MM.1S (cell line): ENCODE measurements around the gene DGKI.

Experiments
- DNase-seq: peaks from one replicate; pipeline ENCODE4 v3.0.0-alpha.2; 2015
- H2AFZ ChIP-seq: fragments of 300-600 bp; sonication (generic); 2 replicates; pipeline ENCODE4 v1.6.0; 2016; ENCODE audit warnings: antibody characterized with exemption, low read length
- H3F3A ChIP-seq: fragments of 300-600 bp; sonication (generic); 2 replicates; pipeline ENCODE4 v1.6.1; 2016; ENCODE audit warnings: mild to moderate bottlenecking, antibody characterized with exemption, low read length, moderate library complexity, mixed read lengths; ENCODE audit not compliant: insufficient read depth
- H3K27ac ChIP-seq: fragments of 300-600 bp; sonication (generic); 2 replicates; pipeline ENCODE4 v1.5.1; 2016; ENCODE audit warnings: mild to moderate bottlenecking, low read length
- H3K27me3 ChIP-seq: fragments of 300-600 bp; sonication (generic); replicated peaks from 2 replicates; pipeline ENCODE4 v1.6.0; 2016; ENCODE audit warnings: low read length; ENCODE audit not compliant: insufficient read depth
- H3K36me3 ChIP-seq: fragments of 300-600 bp; sonication (generic); replicated peaks from 2 replicates; pipeline ENCODE4 v1.6.1; 2016; ENCODE audit warnings: mild to moderate bottlenecking, low read length, mixed read lengths; ENCODE audit not compliant: insufficient read depth
- H3K4me1 ChIP-seq: fragments of 300-600 bp; sonication (generic); 2 replicates; pipeline ENCODE4 v1.6.1; 2016; ENCODE audit warnings: low read length, mixed read lengths
- H3K4me2 ChIP-seq: fragments of 300-600 bp; sonication (generic); 2 replicates; pipeline ENCODE4 v1.6.0; 2016; ENCODE audit warnings: low read depth, low read length
- H3K4me3 ChIP-seq: fragments of 300-600 bp; sonication (generic); 2 replicates; pipeline ENCODE4 v1.5.1; 2016; ENCODE audit warnings: low read length, mixed read lengths
- H3K79me2 ChIP-seq: fragments of 300-600 bp; sonication (generic); 2 replicates; pipeline ENCODE4 v1.6.1; 2016; ENCODE audit warnings: mixed run types, low read length, mixed read lengths
- H3K9ac ChIP-seq: fragments of 300-600 bp; sonication (generic); 2 replicates; pipeline ENCODE4 v1.6.1; 2016; ENCODE audit warnings: low read length, mixed read lengths
- H3K9me2 ChIP-seq: fragments of 300-600 bp; sonication (generic); replicated peaks from 2 replicates; pipeline ENCODE4 v1.6.1; 2016; ENCODE audit warnings: mild to moderate bottlenecking, low read length, mixed read lengths; ENCODE audit not compliant: insufficient read depth
- H3K9me3 ChIP-seq: fragments of 300-600 bp; sonication (generic); replicated peaks from 2 replicates; pipeline ENCODE4 v1.6.1; 2016; ENCODE audit warnings: mild to moderate bottlenecking, low read length, mixed read lengths; ENCODE audit not compliant: insufficient read depth
- H4K20me1 ChIP-seq: fragments of 300-600 bp; sonication (generic); 2 replicates; pipeline ENCODE4 v1.6.1; 2016; ENCODE audit warnings: mild to moderate bottlenecking, low read length, moderate library complexity, mixed read lengths; ENCODE audit not compliant: insufficient read depth
- EZH2 ChIP-seq: fragments of 300-600 bp; sonication (generic); optimal IDR thresholded peaks from 2 replicates; pipeline ENCODE3; 2017; ENCODE audit warnings: low read depth, mild to moderate bottlenecking, antibody characterized with exemption, low read length, mixed read lengths
- EZH2phosphoT487 ChIP-seq: fragments of 300-600 bp; sonication (generic); IDR thresholded peaks from 2 replicates; pipeline ENCODE4 v1.6.1; 2018; ENCODE audit warnings: antibody characterized with exemption, low read length
- TF ChIP-seq, protein P1 (sequence below): fragments of 300-600 bp; sonication (generic); IDR thresholded peaks from 2 replicates; pipeline ENCODE4 v1.5.1; 2016; ENCODE audit warnings: antibody characterized with exemption, low read length, mixed read lengths

DGKI gene

DNA sequence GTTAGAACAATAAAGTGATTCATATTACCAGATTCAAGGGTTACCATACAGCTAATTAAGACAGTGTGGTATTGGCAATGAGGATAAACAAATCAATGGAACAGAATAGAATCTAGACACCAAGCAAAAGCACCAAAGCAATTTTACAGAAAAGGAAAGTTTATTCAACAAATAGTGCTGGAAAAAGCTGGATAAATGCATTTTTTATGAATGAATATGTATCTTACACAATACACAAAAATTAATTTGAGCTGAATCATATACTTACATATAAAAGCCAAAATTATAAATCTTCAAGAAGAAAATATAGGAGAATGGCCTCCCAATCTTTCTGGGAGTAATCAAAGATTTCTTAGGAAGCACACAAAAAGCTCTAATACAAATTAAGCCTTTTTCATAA, 282.8 kb downstream of the DGKI start:
- H3K9me3 ChIP-seq = no peaks in the 10 kb centered on the region
- H3K79me2 ChIP-seq = no peaks in the 10 kb centered on the region
- no peaks in the 10 kb centered on the region for H4K20me1 ChIP-seq
- no peak for DNase-seq
- H3F3A ChIP-seq = no peaks in the 10 kb centered on the region
- TF ChIP-seq EZH2 (no peak), EZH2phosphoT487 (no peak)
- TF ChIP-seq, protein P1, sequence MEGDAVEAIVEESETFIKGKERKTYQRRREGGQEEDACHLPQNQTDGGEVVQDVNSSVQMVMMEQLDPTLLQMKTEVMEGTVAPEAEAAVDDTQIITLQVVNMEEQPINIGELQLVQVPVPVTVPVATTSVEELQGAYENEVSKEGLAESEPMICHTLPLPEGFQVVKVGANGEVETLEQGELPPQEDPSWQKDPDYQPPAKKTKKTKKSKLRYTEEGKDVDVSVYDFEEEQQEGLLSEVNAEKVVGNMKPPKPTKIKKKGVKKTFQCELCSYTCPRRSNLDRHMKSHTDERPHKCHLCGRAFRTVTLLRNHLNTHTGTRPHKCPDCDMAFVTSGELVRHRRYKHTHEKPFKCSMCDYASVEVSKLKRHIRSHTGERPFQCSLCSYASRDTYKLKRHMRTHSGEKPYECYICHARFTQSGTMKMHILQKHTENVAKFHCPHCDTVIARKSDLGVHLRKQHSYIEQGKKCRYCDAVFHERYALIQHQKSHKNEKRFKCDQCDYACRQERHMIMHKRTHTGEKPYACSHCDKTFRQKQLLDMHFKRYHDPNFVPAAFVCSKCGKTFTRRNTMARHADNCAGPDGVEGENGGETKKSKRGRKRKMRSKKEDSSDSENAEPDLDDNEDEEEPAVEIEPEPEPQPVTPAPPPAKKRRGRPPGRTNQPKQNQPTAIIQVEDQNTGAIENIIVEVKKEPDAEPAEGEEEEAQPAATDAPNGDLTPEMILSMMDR = no peak
- H3K9me2 ChIP-seq = no peaks in the 10 kb centered on the region; the same call in 1 of the 2 replicates
- no peak overlapping the region for H3K4me2 ChIP-seq
- no peak overlapping the region for H3K4me3 ChIP-seq
- H3K27me3 ChIP-seq = no peaks in the 10 kb centered on the region
- no peaks in the 10 kb centered on the region for H3K4me1 ChIP-seq
- H3K36me3 ChIP-seq = no peaks in the 10 kb centered on the region
- no peak overlapping the region for H3K27ac ChIP-seq
- no peak overlapping the region for H3K9ac ChIP-seq
- H2AFZ ChIP-seq = no peak overlapping the region

DNA sequence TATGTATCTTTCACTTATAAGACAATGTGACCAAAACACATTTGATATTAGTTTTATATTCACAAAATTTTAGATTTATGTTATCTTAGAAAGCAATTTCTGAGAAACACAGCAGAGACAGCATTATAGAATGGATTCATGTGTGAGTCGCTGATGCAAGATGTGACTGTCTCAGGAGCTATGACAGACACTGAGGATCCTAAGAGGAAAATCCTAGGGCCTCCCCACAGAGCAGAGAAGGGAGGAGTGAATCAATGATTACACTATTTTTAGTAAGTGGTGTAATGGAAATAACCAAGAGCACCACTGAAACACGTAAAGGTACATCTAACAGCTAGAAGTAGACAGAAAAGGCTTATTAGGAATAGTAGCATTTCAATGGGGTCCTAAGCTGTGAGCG, 299.3 kb downstream of the DGKI start:
- Histone ChIP-seq H3F3A (no peaks in the 10 kb centered on the region), H2AFZ (no peak overlapping the region), H3K9me2 (no peaks in the 10 kb centered on the region), H3K4me1 (no peaks in the 10 kb centered on the region), H3K27me3 (no peaks in the 10 kb centered on the region), H3K36me3 (no peaks in the 10 kb centered on the region), H3K4me2 (no peak overlapping the region), H3K9ac (no peak overlapping the region), H3K27ac (no peak overlapping the region), H3K4me3 (no peak overlapping the region), H4K20me1 (no peaks in the 10 kb centered on the region), H3K79me2 (no peaks in the 10 kb centered on the region), H3K9me3 (no peaks in the 10 kb centered on the region)
- DNase-seq = no peak
- TF ChIP-seq, protein P1 = no peak
- TF ChIP-seq EZH2phosphoT487 = no peak

DNA sequence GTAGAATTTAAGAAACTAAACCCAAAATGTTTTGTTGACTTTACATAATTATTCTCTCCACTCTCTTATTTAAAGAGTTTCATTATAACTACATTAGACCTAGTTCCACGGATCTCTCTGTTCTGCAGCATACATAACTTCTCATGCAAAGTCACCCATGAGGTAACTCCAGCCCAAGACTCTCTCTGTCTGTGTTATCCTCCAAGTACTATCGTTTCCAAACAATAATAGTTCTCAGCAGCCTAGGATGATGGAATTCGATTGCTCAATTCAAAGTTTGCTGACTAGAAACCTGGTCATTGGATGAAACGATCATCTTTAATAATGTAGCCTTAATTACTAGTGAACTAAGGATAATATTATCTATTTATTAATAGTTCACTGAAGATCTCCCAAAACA, 300.1 kb downstream of the DGKI start:
- H3F3A ChIP-seq = no peaks in the 10 kb centered on the region
- no peaks in the 10 kb centered on the region for H3K4me1 ChIP-seq
- H3K4me3 ChIP-seq = no peak overlapping the region
- H3K27ac ChIP-seq = no peak overlapping the region
- no peak overlapping the region for H2AFZ ChIP-seq
- no peaks in the 10 kb centered on the region for H4K20me1 ChIP-seq
- no peaks in the 10 kb centered on the region for H3K27me3 ChIP-seq
- H3K36me3 ChIP-seq = no peaks in the 10 kb centered on the region
- no peaks in the 10 kb centered on the region for H3K9me2 ChIP-seq
- no peak overlapping the region for H3K9ac ChIP-seq
- no peak for TF ChIP-seq EZH2phosphoT487
- TF ChIP-seq, protein P1 = no peak
- no peak for TF ChIP-seq EZH2
- DNase-seq = no peak
- no peaks in the 10 kb centered on the region for H3K79me2 ChIP-seq
- H3K4me2 ChIP-seq = no peak overlapping the region
- no peaks in the 10 kb centered on the region for H3K9me3 ChIP-seq
